Measurements from ENCODE around the gene AKAP12. TPM values are rescaled to one million over a fixed set of nuclear protein-coding genes. Genes with fewer than 3 reads are reported as not detected.

AKAP12 gene
- polyA plus RNA-seq, 2 of the 4 experiments (the other 2 are of a cell fraction), result 32.1 to 192 TPM

DNA sequence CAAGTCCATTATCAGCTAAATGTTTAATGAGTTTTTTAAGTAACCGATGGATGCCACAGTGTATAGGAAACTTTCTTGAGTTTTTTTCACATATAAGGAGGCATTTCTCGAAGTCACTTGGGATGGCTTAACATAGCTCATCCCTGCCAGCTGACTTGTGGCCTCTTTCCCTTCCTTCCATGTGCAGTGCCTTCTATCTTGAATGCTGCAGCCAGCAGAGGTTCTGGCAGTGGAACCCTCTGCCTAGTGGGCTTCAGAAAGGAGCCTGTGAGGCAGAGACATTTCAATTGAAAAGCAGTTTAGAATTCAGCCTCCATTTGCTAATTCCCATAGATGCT, 51.9 kb downstream of the AKAP12 start (continued):
- TF ChIP-seq RARB (CRISPR knock-in tag; IDR thresholded peaks at IDR 0.05), result no peak
- TF ChIP-seq, protein P1, sequence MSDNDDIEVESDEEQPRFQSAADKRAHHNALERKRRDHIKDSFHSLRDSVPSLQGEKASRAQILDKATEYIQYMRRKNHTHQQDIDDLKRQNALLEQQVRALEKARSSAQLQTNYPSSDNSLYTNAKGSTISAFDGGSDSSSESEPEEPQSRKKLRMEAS (IDR thresholded peaks at IDR 0.05), result no peak
- no peak for TF ChIP-seq MAZ (IDR thresholded peaks at IDR 0.05; ENCODE audit: borderline replicate concordance, low read depth, low read length)
- no peak for TF ChIP-seq SREBF2 (IDR thresholded peaks at IDR 0.05)
- TF ChIP-seq CBX8 (IDR thresholded peaks at IDR 0.05), result no peak
- TF ChIP-seq, protein P2, sequence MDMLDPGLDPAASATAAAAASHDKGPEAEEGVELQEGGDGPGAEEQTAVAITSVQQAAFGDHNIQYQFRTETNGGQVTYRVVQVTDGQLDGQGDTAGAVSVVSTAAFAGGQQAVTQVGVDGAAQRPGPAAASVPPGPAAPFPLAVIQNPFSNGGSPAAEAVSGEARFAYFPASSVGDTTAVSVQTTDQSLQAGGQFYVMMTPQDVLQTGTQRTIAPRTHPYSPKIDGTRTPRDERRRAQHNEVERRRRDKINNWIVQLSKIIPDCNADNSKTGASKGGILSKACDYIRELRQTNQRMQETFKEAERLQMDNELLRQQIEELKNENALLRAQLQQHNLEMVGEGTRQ (IDR thresholded peaks at IDR 0.05), result no peak
- no peak for TF ChIP-seq HOXA7 (CRISPR knock-in tag; IDR thresholded peaks at IDR 0.05)
- no peak for TF ChIP-seq FOXS1 (CRISPR knock-in tag; IDR thresholded peaks at IDR 0.05)
- no peak for TF ChIP-seq EHMT2 (IDR thresholded peaks at IDR 0.05; ENCODE audit: low read depth)
- no peak for TF ChIP-seq POLR2AphosphoS2 (conservative IDR thresholded peaks at IDR 0.05; ENCODE audit: low read length)

DNA sequence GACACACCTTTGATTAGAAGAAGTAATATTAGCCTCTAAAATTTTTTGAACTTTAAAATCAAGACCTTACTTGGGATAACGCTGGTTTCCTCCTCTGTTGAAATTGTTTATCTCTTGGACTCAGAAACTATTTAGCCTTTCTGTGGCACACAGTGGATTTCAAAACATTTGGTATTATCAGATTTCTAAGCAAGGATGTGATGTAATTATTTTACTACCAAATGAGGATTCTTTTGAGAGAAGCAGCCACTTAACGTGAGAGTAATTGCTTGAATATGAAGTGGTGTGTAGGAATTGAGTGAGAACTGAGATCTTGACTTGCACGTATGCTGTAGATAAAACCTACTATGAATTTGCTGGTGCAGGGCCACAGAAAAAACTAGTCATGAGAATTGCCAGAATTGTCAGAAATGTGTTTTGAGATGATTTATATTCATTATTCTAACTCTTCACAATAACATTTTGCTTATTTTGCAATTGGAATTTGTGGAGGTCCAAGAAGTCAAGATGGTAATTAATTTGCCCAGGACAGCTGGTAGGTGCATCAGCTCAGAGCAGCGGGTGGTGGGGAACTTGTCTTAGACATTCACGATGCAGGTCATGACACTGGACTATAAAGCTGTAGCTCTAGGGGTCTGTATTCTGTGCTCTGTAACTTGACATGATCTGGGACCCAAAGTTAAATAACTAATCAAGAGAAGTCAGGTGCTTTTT, 53.4 kb downstream of the AKAP12 start:
- 90% methylated on average over 5 of the region's 5 CpGs for WGBS (ENCODE audit: missing lambda C conversion rate)
- ATAC-seq, result no peak
- FAIRE-seq, result no peak

DNA sequence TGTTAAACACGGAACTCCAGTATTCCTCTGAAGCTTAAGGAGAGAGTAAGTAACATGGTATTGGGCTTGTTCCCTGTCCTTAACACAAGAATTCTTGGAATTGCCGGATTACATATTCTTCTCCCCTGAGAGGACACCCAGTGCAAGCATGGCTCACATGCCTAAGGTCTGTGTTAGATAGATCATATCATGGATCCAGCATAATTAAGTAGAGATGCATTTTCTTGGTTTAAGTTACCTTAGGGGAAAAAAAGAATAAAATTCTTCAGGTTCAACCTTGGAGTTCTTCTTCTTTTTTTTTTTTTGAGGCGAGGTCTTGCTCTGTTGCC, 53.9 kb downstream of the AKAP12 start:
- H3K27ac ChIP-seq, result no peak overlapping the region
- H3K4me2 ChIP-seq, result no peak overlapping the region
- 82% methylated on average over 3 of the region's 3 CpGs for WGBS (ENCODE audit: missing lambda C conversion rate)
- POLR2A ChIA-PET, result no interaction called here
- DNase-seq (ENCODE audit: low read depth in 1 of 2, low spot score in 1 of 2) (no peak), FAIRE-seq (no peak), ATAC-seq (no peak)
- H3K4me3 ChIP-seq, result no peak overlapping the region
- H3K9me3 ChIP-seq, result no peaks in the 10 kb centered on the region
- CTCF ChIA-PET, result interaction anchor here (1.0 to 2.7 kb wide), 2 partner anchors 31 to 280 kb away, joined by 3 to 10 read pairs; no protein-coding TSS in a partner anchor
- H3K4me1 ChIP-seq, result no peaks in the 10 kb centered on the region
- TF ChIP-seq MAZ (IDR thresholded peaks at IDR 0.05; ENCODE audit: borderline replicate concordance, low read depth, low read length), result no peak

More for the DNA sequence above, 53.4 kb downstream of the AKAP12 start:
- POLR2A ChIA-PET, result no interaction called here
- Histone ChIP-seq H3K27ac (no peak overlapping the region), H3K4me3 (no peak overlapping the region), H3K9me3 (no peaks in the 10 kb centered on the region), H3K4me2 (no peak overlapping the region), H3K4me1 (no peaks in the 10 kb centered on the region)
- TF ChIP-seq JUN (IDR thresholded peaks at IDR 0.05), result no peak
- no peak for TF ChIP-seq ESRRA (IDR thresholded peaks at IDR 0.05; ENCODE audit: borderline replicate concordance, low read length)
- TF ChIP-seq EHMT2 (IDR thresholded peaks at IDR 0.05; ENCODE audit: low read depth), result no peak
- no peak for TF ChIP-seq FOSL2 (IDR thresholded peaks at IDR 0.05)
- TF ChIP-seq FOSL2 (CRISPR knock-in tag; IDR thresholded peaks at IDR 0.05), result no peak
- TF ChIP-seq, protein P3, sequence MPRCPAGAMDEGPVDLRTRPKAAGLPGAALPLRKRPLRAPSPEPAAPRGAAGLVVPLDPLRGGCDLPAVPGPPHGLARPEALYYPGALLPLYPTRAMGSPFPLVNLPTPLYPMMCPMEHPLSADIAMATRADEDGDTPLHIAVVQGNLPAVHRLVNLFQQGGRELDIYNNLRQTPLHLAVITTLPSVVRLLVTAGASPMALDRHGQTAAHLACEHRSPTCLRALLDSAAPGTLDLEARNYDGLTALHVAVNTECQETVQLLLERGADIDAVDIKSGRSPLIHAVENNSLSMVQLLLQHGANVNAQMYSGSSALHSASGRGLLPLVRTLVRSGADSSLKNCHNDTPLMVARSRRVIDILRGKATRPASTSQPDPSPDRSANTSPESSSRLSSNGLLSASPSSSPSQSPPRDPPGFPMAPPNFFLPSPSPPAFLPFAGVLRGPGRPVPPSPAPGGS (IDR thresholded peaks at IDR 0.05), result no peak
- no peak for TF ChIP-seq HDAC2 (IDR thresholded peaks at IDR 0.05)
- TF ChIP-seq SREBF2 (IDR thresholded peaks at IDR 0.05), result no peak
- no peak for TF ChIP-seq TFCP2L1 (CRISPR knock-in tag; IDR thresholded peaks at IDR 0.05)
- no peak for TF ChIP-seq RFX5 (IDR thresholded peaks at IDR 0.05)
- TF ChIP-seq PHF8 (IDR thresholded peaks at IDR 0.05; ENCODE audit: borderline replicate concordance, low read depth), result no peak
- TF ChIP-seq, protein P2 (IDR thresholded peaks at IDR 0.05), result no peak
- no peak for TF ChIP-seq JUNB (IDR thresholded peaks at IDR 0.05)
- TF ChIP-seq TP53 (CRISPR knock-in tag; IDR thresholded peaks at IDR 0.05), result no peak
- TF ChIP-seq, protein P4, sequence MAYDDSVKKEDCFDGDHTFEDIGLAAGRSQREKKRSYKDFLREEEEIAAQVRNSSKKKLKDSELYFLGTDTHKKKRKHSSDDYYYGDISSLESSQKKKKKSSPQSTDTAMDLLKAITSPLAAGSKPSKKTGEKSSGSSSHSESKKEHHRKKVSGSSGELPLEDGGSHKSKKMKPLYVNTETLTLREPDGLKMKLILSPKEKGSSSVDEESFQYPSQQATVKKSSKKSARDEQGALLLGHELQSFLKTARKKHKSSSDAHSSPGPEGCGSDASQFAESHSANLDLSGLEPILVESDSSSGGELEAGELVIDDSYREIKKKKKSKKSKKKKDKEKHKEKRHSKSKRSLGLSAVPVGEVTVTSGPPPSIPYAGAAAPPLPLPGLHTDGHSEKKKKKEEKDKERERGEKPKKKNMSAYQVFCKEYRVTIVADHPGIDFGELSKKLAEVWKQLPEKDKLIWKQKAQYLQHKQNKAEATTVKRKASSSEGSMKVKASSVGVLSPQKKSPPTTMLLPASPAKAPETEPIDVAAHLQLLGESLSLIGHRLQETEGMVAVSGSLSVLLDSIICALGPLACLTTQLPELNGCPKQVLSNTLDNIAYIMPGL (CRISPR knock-in tag; IDR thresholded peaks at IDR 0.05; ENCODE audit: borderline replicate concordance), result no peak
- no peak for TF ChIP-seq MYC (IDR thresholded peaks at IDR 0.05; ENCODE audit: borderline replicate concordance, low read length)
- no peak for TF ChIP-seq SMC3 (IDR thresholded peaks at IDR 0.05)
- TF ChIP-seq ZC3H11A (IDR thresholded peaks at IDR 0.05), result no peak
- TF ChIP-seq HOXA7 (CRISPR knock-in tag; IDR thresholded peaks at IDR 0.05), result no peak
- CTCF ChIA-PET, result interaction anchor here (1.1 to 2.7 kb wide), 2 partner anchors 9 to 31 kb away, joined by 3 to 10 read pairs; no protein-coding TSS in a partner anchor
- no peak for DNase-seq (ENCODE audit: low read depth in 1 of 2, low spot score in 1 of 2)
